Activated CD4-positive, alpha-beta T cell treated with anti-CD3 and anti-CD28 coated beads for 1 hour (primary cell): ENCODE measurements around the gene STON1.
"Not testable (repeated sequence)": the region's sequence is repeated elsewhere in the genome, so short reads cannot be mapped to it uniquely, and the experiment has no call there.

ENCODE experiments used
- DNase-seq: peaks from one replicate; pipeline ENCODE4 v3.0.0-alpha.2; 2020

The STON1 gene

GRCh38 chr2:48528431-48528830 lies 1.5 kb upstream of the STON1 start:
- DNase-seq: no peak

GRCh38 chr2:48529194-48529593 lies 760 bp upstream of the STON1 start:
- no peak for DNase-seq

- DNase-seq: no peak
These were observed 300 bp upstream of the STON1 start for GRCh38 chr2:48529676-48530032.

GRCh38 chr2:48531141-48531648 lies 1.2 kb downstream of the STON1 start:
- no peak for DNase-seq

- no peak for DNase-seq
These were observed 2.2 kb downstream of the STON1 start for GRCh38 chr2:48532174-48532573.

GRCh38 chr2:48532824-48533223 lies 2.9 kb downstream of the STON1 start:
- no peak for DNase-seq

GRCh38 chr2:48534781-48535180 lies 4.8 kb downstream of the STON1 start:
- no peak for DNase-seq

- DNase-seq: no peak
These were observed 10.4 kb downstream of the STON1 start for GRCh38 chr2:48540237-48540935.

- DNase-seq: no peak
These were observed 11.9 kb downstream of the STON1 start for GRCh38 chr2:48541666-48542389.

GRCh38 chr2:48543895-48544294 lies 13.9 kb downstream of the STON1 start:
- no peak for DNase-seq

GRCh38 chr2:48545244-48545643 lies 15.3 kb downstream of the STON1 start:
- no peak for DNase-seq

GRCh38 chr2:48548840-48549239 lies 18.9 kb downstream of the STON1 start:
- DNase-seq: no peak

- DNase-seq: no peak
These were observed 20.0 kb downstream of the STON1 start for GRCh38 chr2:48549972-48550371.

- no peak for DNase-seq
These were observed 21.6 kb downstream of the STON1 start for GRCh38 chr2:48551548-48551947.

- not testable (repeated sequence) for DNase-seq
These were observed 25.1 kb downstream of the STON1 start for GRCh38 chr2:48555071-48555470.

GRCh38 chr2:48558456-48558855 lies 28.5 kb downstream of the STON1 start:
- no peak for DNase-seq

- no peak for DNase-seq
These were observed 30.7 kb downstream of the STON1 start for GRCh38 chr2:48560546-48561209.

GRCh38 chr2:48562281-48562680 lies 32.3 kb downstream of the STON1 start:
- no peak for DNase-seq

GRCh38 chr2:48566592-48567310 lies 36.8 kb downstream of the STON1 start:
- no peak for DNase-seq

GRCh38 chr2:48567671-48568070 lies 37.7 kb downstream of the STON1 start:
- DNase-seq: no peak

GRCh38 chr2:48568547-48568946 lies 38.6 kb downstream of the STON1 start:
- DNase-seq: no peak

GRCh38 chr2:48569433-48569832 lies 39.5 kb downstream of the STON1 start:
- no peak for DNase-seq

GRCh38 chr2:48572816-48573215 lies 42.9 kb downstream of the STON1 start:
- DNase-seq: no peak
